HG03064 (cell line): ENCODE measurements around the gene TTC21A.
"Not testable (repeated sequence)": the region's sequence is repeated elsewhere in the genome, so short reads cannot be mapped to it uniquely, and the experiment has no call there.

Experiments
- ATAC-seq: cut with Tn5 transposase; IDR thresholded peaks from one replicate; pipeline ENCODE4 v1.9.1; 2021; ENCODE audit warnings: low read depth; ENCODE audit not compliant: unreplicated experiment

TTC21A gene

GRCh38 chr3:39148435-39149058 lies 41.1 kb downstream of the TTC21A start:
- ATAC-seq, result no peak

DNA sequence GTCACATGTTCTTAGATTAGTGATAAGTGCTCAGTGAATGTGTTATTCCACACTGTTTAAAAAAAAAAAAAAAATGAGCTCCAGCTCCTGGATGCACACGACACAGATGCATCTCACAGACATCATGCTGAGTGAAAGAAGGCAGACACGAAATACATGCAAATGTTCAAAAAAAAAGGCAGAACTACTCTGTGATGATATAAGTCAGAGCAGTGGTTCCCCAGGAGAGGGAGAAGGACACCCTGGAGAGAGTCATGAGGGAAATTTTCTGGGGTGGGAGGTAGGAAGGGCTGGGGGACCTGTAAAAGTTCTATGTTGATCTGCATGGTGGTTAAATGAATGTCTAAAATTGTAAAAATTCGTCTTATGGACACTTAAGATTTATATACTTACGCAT lies 41.6 kb downstream of the TTC21A start:
- no peak for ATAC-seq

- no peak for ATAC-seq
Observed at GRCh38 chr3:39149498-39150147, 42.1 kb downstream of the TTC21A start.

- no peak for ATAC-seq
Observed at GRCh38 chr3:39150148-39150802, 42.8 kb downstream of the TTC21A start.

DNA sequence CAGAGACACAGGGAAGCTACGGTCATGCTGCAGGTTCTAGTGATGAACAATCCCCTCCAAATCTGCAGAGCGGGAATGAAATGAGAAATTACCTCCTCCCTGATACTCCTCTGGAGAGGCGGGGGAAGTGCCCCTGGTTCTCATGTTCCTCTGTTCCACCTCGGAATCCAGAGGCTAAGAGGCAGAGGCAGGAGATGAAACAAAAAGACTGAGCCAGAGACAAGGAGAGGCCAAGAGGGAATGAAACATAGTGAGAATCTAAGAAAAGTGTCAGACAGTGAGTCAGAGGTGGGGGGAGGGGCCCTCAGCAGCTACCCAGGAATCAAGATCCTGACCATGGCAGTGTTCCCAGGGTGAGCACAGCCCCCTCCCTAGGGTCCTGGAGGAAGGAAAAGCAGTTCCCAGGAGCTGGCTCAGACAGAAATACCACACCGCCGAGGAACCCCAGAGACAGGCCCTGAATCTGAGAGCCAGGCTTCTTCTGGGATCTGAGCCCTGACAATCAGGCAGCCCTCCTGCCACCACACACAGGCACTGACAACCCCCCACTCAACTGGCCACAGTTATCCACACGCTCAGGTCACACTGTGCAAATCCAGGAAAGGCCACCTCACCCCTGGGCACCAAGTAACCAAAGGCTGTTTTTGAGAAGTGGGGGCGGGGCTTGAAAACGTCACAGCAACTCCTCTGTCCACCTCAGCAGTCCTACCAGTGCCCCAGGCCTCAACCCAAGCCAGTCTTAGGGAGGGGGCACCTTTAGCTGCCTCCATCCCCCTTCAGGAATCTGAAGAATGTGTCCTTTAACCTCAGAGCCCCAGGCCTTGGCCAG lies 43.5 kb downstream of the TTC21A start:
- ATAC-seq, result no peak

DNA sequence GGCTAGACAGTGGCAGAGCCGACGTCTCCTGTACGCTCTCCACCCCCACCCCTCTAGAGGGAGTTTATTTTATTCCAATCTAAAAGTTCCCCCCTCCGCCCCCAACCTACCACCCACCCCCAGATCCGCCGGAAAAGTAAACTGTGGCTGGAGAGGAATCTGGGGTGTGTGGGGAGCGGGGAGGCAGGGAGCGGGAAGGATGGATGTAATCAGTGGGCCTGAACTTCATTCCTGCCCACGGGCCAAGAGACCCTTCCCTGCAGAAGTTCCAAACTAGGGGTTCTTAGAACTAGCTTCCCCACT lies 46.4 kb downstream of the TTC21A start:
- no peak for ATAC-seq

GRCh38 chr3:39154280-39155021 lies 47.0 kb downstream of the TTC21A start:
- no peak for ATAC-seq

- no peak for ATAC-seq
Observed at GRCh38 chr3:39156421-39156820, 48.9 kb downstream of the TTC21A start.

- no peak for ATAC-seq
Observed at GRCh38 chr3:39157359-39157758, 49.9 kb downstream of the TTC21A start.

GRCh38 chr3:39158148-39158715 lies 50.8 kb downstream of the TTC21A start:
- no peak for ATAC-seq

DNA sequence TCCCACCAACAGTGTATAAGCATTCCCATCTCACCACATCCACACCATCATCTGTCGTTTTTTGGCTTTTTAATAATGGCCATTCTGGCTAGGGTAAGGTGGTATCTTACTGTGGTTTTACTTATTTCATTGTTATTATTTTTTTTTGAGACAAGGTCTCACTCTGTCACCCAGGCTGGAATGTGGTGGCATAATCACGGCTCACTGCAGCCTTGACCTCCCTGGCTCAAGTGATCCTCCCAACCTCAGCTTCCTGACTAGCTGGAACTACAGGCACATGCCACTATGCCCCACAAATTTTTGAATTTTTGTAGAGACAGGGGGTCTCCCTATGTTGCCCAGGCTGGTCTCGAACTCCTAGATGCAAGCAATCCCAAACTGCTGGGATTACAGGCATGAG lies 56.9 kb downstream of the TTC21A start:
- ATAC-seq, result no peak

DNA sequence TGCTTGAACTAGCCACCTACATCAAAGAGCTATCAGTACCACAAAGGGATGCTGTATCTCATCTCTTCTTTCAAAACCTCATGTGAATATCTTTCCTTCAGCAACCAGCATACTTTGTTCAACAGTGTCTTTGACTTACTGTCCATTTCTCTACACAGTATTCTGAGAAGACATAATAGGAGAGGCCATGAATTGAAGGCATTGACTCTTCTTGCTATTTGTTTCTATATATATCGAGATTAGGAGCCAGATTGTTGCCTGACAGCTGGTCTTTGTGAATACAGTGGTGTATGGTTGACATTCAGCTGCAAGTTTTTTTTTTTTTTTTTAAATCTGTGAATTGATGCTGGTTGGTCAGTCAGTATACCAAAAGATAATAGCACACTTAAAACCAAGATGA lies 58.0 kb downstream of the TTC21A start:
- ATAC-seq, result no peak

- no peak for ATAC-seq
Observed at GRCh38 chr3:39166134-39166710, 58.7 kb downstream of the TTC21A start.

GRCh38 chr3:39166932-39167532 lies 59.6 kb downstream of the TTC21A start:
- no peak for ATAC-seq

DNA sequence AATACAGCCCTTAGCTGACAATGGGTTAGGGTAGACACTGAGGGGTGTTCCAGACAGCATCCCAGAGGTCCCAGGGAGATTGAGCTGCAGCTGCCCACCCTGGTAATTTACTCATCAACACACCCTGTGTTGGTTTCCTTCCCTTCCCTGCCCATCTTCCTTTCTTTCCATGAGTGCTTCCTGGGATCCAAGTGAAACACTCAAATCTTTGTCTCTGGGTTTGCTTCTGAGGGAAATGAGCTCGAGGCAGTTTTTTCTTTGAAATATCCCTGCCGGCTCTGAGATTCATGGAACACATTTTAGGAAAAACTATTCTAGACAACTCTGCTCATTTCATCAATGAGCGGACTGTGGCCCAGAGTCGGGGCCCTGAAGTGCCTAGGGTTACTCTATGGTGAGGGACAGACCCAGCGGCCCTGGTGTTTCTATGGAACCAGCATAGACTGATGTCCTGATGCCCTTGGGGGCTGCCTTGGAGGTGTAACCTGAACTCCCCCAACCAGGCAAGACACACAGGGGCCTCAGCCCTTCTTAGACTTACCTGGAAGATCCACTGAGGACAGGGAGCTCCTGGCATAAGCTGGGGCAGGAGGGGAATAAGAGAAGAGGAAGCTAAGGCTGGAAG lies 60.8 kb downstream of the TTC21A start:
- ATAC-seq, result no peak

- ATAC-seq, result no peak
Observed at GRCh38 chr3:39169712-39170111, 62.2 kb downstream of the TTC21A start.

- no peak for ATAC-seq
Observed at GRCh38 chr3:39170461-39170860, 63.0 kb downstream of the TTC21A start.

DNA sequence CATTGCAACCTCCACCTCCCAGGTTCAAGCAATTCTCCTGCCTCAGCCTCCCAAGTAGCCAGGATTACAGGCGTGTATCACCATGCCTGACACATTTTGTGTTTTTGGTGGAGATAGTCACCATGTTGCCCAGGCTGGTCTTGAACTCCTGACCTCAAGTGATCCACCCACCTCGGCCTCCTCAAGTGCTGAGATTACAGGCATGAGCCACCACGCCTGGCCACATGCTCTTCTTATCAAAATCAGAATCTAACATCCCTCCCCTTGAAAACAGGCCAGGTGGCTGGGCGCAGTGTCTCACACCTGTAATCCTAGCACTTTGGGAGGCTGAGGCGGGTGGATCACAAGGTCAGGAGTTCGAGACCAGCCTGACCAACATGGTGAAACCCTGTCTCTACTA lies 63.4 kb downstream of the TTC21A start:
- ATAC-seq, result not testable (repeated sequence)

DNA sequence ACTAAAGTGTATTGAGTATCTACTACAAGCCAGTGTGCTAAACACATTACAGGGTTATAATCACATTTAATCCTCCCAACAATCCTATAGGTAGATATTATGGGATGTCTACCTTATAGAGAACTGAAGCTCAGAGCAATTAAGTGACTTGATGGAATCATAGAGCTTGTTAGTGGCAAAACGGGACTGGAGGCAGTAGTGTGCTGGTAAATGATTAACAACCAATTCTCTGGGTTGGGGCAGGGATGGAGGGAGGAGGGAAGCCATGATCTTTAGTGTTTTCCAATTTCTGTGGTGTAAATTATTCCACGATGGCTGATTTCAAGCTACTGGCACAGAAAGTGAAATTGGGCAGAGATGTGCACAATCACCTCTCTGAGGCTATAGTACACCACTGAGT lies 64.4 kb downstream of the TTC21A start:
- no peak for ATAC-seq
